Bronchial epithelial cell (primary cell): ENCODE data around the gene EIF2B2. TPM values are rescaled to one million over a fixed set of nuclear protein-coding genes. Genes with fewer than 3 reads are reported as not detected.

Source experiments
- DNase-seq: peaks from one replicate; pipeline ENCODE4 v3.0.0-alpha.2; 2010; ENCODE audit warnings: low read depth
- FAIRE-seq: peaks from 2 replicates; lab custom pipeline; 2011; peaks lifted over from hg19 to GRCh38; lab: Jason Lieb, UNC
- H3K27me3 ChIP-seq: 2 replicates; pipeline ENCODE4 v1.5.1; 2011; ENCODE audit warnings: low read length; ENCODE audit not compliant: control insufficient read depth, insufficient read depth
- H3K36me3 ChIP-seq: 2 replicates; pipeline ENCODE4 v1.5.1; 2011; ENCODE audit warnings: low read length; ENCODE audit not compliant: control insufficient read depth, insufficient read depth
- H3K4me3 ChIP-seq: 2 replicates; pipeline ENCODE4 v1.5.1; 2011; ENCODE audit warnings: mild to moderate bottlenecking, low read depth, low read length, control low read depth
- CTCF ChIP-seq: IDR thresholded peaks from 2 replicates; pipeline ENCODE4 v1.5.1; 2011; ENCODE audit warnings: mild to moderate bottlenecking, moderate library complexity, low read length, control low read depth, inconsistent platforms; ENCODE audit not compliant: insufficient read depth, severe bottlenecking
- total RNA-seq: library from RNA; depleted of rRNA; stranded (reverse); fragments of >200 nt; gene quantifications from 2 replicates; pipeline ENCODE4 v1.2.1, GENCODE V29; 2014

The EIF2B2 gene
- total RNA-seq, 1 donor from 2014 or later: 60.6 TPM

GRCh38 chr14:74956027-74956279, 46.8 kb upstream of the EIF2B2 start:
- no peak for TF ChIP-seq CTCF
- no peaks in the 10 kb centered on the region for H3K36me3 ChIP-seq
- DNase-seq (no peak), FAIRE-seq (no peak)
- no peak overlapping the region for H3K4me3 ChIP-seq
- H3K27me3 ChIP-seq: no peaks in the 10 kb centered on the region

- Histone ChIP-seq H3K4me3 (no peak overlapping the region), H3K36me3 (no peaks in the 10 kb centered on the region), H3K27me3 (no peaks in the 10 kb centered on the region)
- FAIRE-seq: peak; percentile 7
- TF ChIP-seq CTCF: no peak
- DNase-seq: no peak
Measured at GRCh38 chr14:74956280-74957072, 46.2 kb upstream of the EIF2B2 start.

- no peaks in the 10 kb centered on the region for H3K27me3 ChIP-seq
- no peak overlapping the region for H3K4me3 ChIP-seq
- no peaks in the 10 kb centered on the region for H3K36me3 ChIP-seq
- peak; percentile 90 for DNase-seq
- no peak for TF ChIP-seq CTCF
- peak; percentile 68 for FAIRE-seq
Measured at GRCh38 chr14:74959596-74960180, 43.0 kb upstream of the EIF2B2 start.

GRCh38 chr14:74960736-74961135, 42.0 kb upstream of the EIF2B2 start:
- Histone ChIP-seq H3K36me3 (no peaks in the 10 kb centered on the region), H3K27me3 (no peaks in the 10 kb centered on the region), H3K4me3 (no peak overlapping the region)
- DNase-seq: no peak
- no peak for TF ChIP-seq CTCF
- FAIRE-seq: no peak

- Histone ChIP-seq H3K4me3 (no peak overlapping the region), H3K36me3 (no peaks in the 10 kb centered on the region), H3K27me3 (no peaks in the 10 kb centered on the region)
- no peak for TF ChIP-seq CTCF
- no peak for DNase-seq
- FAIRE-seq: no peak
Measured at GRCh38 chr14:74961238-74961911, 41.3 kb upstream of the EIF2B2 start.
